Measurements from ENCODE around the gene MAPK8IP3.

The MAPK8IP3 gene

GRCh38 chr16:1763521-1764511 lies 57.8 kb downstream of the MAPK8IP3 start:
- no peak for DNase-seq (ENCODE audit: low read depth)

GRCh38 chr16:1764971-1765370 lies 59.0 kb downstream of the MAPK8IP3 start:
- no peak for DNase-seq (ENCODE audit: low read depth)

- DNase-seq (ENCODE audit: low read depth): no peak
Observed at GRCh38 chr16:1765826-1766225, 59.8 kb downstream of the MAPK8IP3 start.

- no peak for DNase-seq (ENCODE audit: low read depth)
Observed at GRCh38 chr16:1766231-1766630, 60.2 kb downstream of the MAPK8IP3 start.

- no peak for DNase-seq (ENCODE audit: low read depth)
Observed at GRCh38 chr16:1766701-1767100, 60.7 kb downstream of the MAPK8IP3 start.

GRCh38 chr16:1767116-1767994 lies 61.4 kb downstream of the MAPK8IP3 start:
- no peak for DNase-seq (ENCODE audit: low read depth)

GRCh38 chr16:1768061-1768766 lies 62.2 kb downstream of the MAPK8IP3 start:
- no peak for DNase-seq (ENCODE audit: low read depth)

GRCh38 chr16:1768767-1769401 lies 62.9 kb downstream of the MAPK8IP3 start:
- DNase-seq (ENCODE audit: low read depth): no peak

- no peak for DNase-seq (ENCODE audit: low read depth)
Observed at GRCh38 chr16:1769402-1770300, 63.7 kb downstream of the MAPK8IP3 start.

GRCh38 chr16:1770328-1771187 lies 64.6 kb downstream of the MAPK8IP3 start:
- DNase-seq (ENCODE audit: low read depth): peak; percentile 30

- DNase-seq (ENCODE audit: low read depth): peak; percentile 54
Observed at GRCh38 chr16:1771188-1771863, 65.3 kb downstream of the MAPK8IP3 start, which contains the start of gene NME3. Gene NME3, minus strand, starts transcription at chr16:1771543. Its CDS starts 9 bp downstream, at chr16:1771534.

GRCh38 chr16:1771864-1772361 lies 65.9 kb downstream of the MAPK8IP3 start:
- no peak for DNase-seq (ENCODE audit: low read depth)

- peak; percentile 33 for DNase-seq (ENCODE audit: low read depth)
Observed at GRCh38 chr16:1772362-1772907, 66.4 kb downstream of the MAPK8IP3 start, which contains the start of gene EME2. Gene EME2, plus strand, starts transcription at chr16:1772810. Its CDS starts 418 bp downstream, at chr16:1773228.

- peak; percentile 57 for DNase-seq (ENCODE audit: low read depth)
Observed at GRCh38 chr16:1772908-1773702, 67.1 kb downstream of the MAPK8IP3 start, which contains the start of gene MRPS34. Gene MRPS34, minus strand, starts transcription at chr16:1773134. Its CDS starts 15 bp downstream, at chr16:1773119.

GRCh38 chr16:1773703-1774447 lies 67.9 kb downstream of the MAPK8IP3 start:
- DNase-seq (ENCODE audit: low read depth): no peak

GRCh38 chr16:1774448-1774780 lies 68.4 kb downstream of the MAPK8IP3 start:
- DNase-seq (ENCODE audit: low read depth): no peak
